ENCODE results near the gene KCNA10. TPM values are rescaled to one million over a fixed set of nuclear protein-coding genes. Genes with fewer than 3 reads are reported as not detected.

Gene KCNA10
- total and polyA plus RNA-seq, 8 donors = not detected

- no peaks in the 10 kb centered on the region for H3K36me3 ChIP-seq
- no peak for DNase-seq
- TF ChIP-seq CTCF (IDR thresholded peaks at IDR 0.05) = no peak
- intact Hi-C loops (cut with DNase I) = no loop called here
- H3K27me3 ChIP-seq = peaks cover 0 to 7% (median 0%) of the 10 kb centered on the region in 4 donors
- no peak for FAIRE-seq
- no peaks in the 10 kb centered on the region for H3K9me3 ChIP-seq
- no peak overlapping the region for H3K27ac ChIP-seq
- ATAC-seq = no peak
- H3K4me1 ChIP-seq = no peaks in the 10 kb centered on the region
- no peak overlapping the region for H3K4me3 ChIP-seq
- 40 to 46% methylated on average over 4 of the region's 4 CpGs for WGBS, 2 donors
Measured at GRCh38 chr1:110559157-110559556, 40.2 kb upstream of the KCNA10 start.

GRCh38 chr1:110557481-110557880 is 38.5 kb upstream of the KCNA10 start:
- intact Hi-C loops (cut with DNase I) = no loop called here
- no peaks in the 10 kb centered on the region for H3K4me1 ChIP-seq
- no peak for TF ChIP-seq CTCF (IDR thresholded peaks at IDR 0.05)
- H3K4me3 ChIP-seq = no peak overlapping the region
- H3K27me3 ChIP-seq = peaks cover 0 to 7% (median 0%) of the 10 kb centered on the region in 4 donors
- no peaks in the 10 kb centered on the region for H3K9me3 ChIP-seq
- FAIRE-seq (no peak), ATAC-seq (no peak), DNase-seq (no peak)
- no peaks in the 10 kb centered on the region for H3K36me3 ChIP-seq
- H3K27ac ChIP-seq = no peak overlapping the region
- WGBS, 2 donors = 52 to 56% methylated on average over 3 of the region's 3 CpGs

GRCh38 chr1:110556471-110556807 is 37.5 kb upstream of the KCNA10 start:
- Histone ChIP-seq H3K4me1 (no peaks in the 10 kb centered on the region), H3K36me3 (no peaks in the 10 kb centered on the region), H3K9me3 (no peaks in the 10 kb centered on the region), H3K27me3 (peaks cover 0 to 7% (median 0%) of the 10 kb centered on the region in 4 donors), H3K27ac (no peak overlapping the region), H3K4me3 (no peak overlapping the region)
- no peak for TF ChIP-seq CTCF (IDR thresholded peaks at IDR 0.05)
- FAIRE-seq (no peak), DNase-seq (no peak), ATAC-seq (no peak)
- 51 to 61% methylated on average over 5 of the region's 5 CpGs for WGBS, 2 donors
- intact Hi-C loops (cut with DNase I) = no loop called here

GRCh38 chr1:110555807-110556470 is 37.0 kb upstream of the KCNA10 start:
- peak in 4 of 6 donors; percentile 12 to 66 (median 33) for DNase-seq

More at GRCh38 chr1:110555807-110556470, 37.0 kb upstream of the KCNA10 start:
- no peaks in the 10 kb centered on the region for H3K9me3 ChIP-seq
- 49% methylated on average over 11 of the region's 11 CpGs for WGBS, 2 donors
- H3K4me3 ChIP-seq = peak overlapping the region in 2 of 4 donors; percentile 29 to 39
- no peak overlapping the region for H3K27ac ChIP-seq
- H3K27me3 ChIP-seq = peaks cover 0 to 7% (median 0%) of the 10 kb centered on the region in 4 donors
- FAIRE-seq (no peak), ATAC-seq (peak in 2 of 4 donors; percentile 33 to 35)
- TF ChIP-seq CTCF (IDR thresholded peaks at IDR 0.05) = no peak
- no peaks in the 10 kb centered on the region for H3K36me3 ChIP-seq
- intact Hi-C loops (cut with DNase I) = no loop called here
- no peaks in the 10 kb centered on the region for H3K4me1 ChIP-seq
